MCF 10A (cell line): ENCODE results near the gene KLHL8. TPM values are rescaled to one million over a fixed set of nuclear protein-coding genes. Genes with fewer than 3 reads are reported as not detected.

Experiments
- BruUV-seq: library from RNA; stranded (reverse); fragments of 400-500 nt; replicated peaks from 2 replicates; lab custom pipeline; 2021; lab: Mats Ljungman, UMichigan
- CTCF ChIA-PET: fragments of 300-600 bp; sonication (Branson Sonifier 250); formaldehyde crosslinking; extraction: SDS; loops from one replicate; lab custom pipeline; 2021; ENCODE audit warnings: antibody characterized with exemption, inconsistent platforms; lab: Yijun Ruan, JAX
- POLR2A ChIA-PET: fragments of 300-600, 350-650 bp; sonication (Branson Sonifier 250); formaldehyde crosslinking; extraction: SDS; loops from one replicate; lab custom pipeline; 2020; ENCODE audit warnings: antibody characterized with exemption, inconsistent platforms; lab: Yijun Ruan, JAX
- DNase-seq: peaks from one replicate; pipeline ENCODE4 v3.0.0-alpha.2; 2018; ENCODE audit not compliant: unreplicated experiment
- H3K27ac Mint-ChIP-seq: one replicate; pipeline ENCODE4 v1.8.0; 2022; ENCODE audit warnings: mild to moderate bottlenecking, low read depth, mixed read lengths; ENCODE audit not compliant: unreplicated experiment
- H3K27me3 Mint-ChIP-seq: one replicate; pipeline ENCODE4 v1.8.0; 2022; ENCODE audit warnings: mixed read lengths; ENCODE audit not compliant: insufficient read depth, unreplicated experiment
- H3K36me3 Mint-ChIP-seq: one replicate; pipeline ENCODE4 v1.8.0; 2022; ENCODE audit warnings: mild to moderate bottlenecking, moderate library complexity, mixed read lengths; ENCODE audit not compliant: insufficient read depth, unreplicated experiment
- H3K4me1 Mint-ChIP-seq: one replicate; pipeline ENCODE4 v1.8.0; 2022; ENCODE audit warnings: mixed read lengths; ENCODE audit not compliant: insufficient read depth, unreplicated experiment
- H3K4me3 Mint-ChIP-seq: one replicate; pipeline ENCODE4 v1.8.0; 2022; ENCODE audit warnings: mild to moderate bottlenecking, moderate library complexity, mixed read lengths; ENCODE audit not compliant: unreplicated experiment
- H3K9me3 Mint-ChIP-seq: one replicate; pipeline ENCODE4 v1.8.0; 2022; ENCODE audit warnings: mixed read lengths; ENCODE audit not compliant: unreplicated experiment
- intact Hi-C: fragments of 100-400 bp; cut with micrococcal nuclease; formaldehyde crosslinking; loops from 2 replicates; pipeline ENCODE4 v1.14.1; 2022
- total RNA-seq: library from RNA; stranded (reverse); gene quantifications from 2 replicates; pipeline ENCODE4 v1.2.3, GENCODE V29; 2022
- TF ChIP-seq, protein P1 (sequence below): fragments of 200-600 bp; IDR thresholded peaks from one replicate; pipeline ENCODE4 v1.8.0; 2022; ENCODE audit warnings: antibody characterized with exemption, mild to moderate bottlenecking; ENCODE audit not compliant: unreplicated experiment

Gene KLHL8
- total RNA-seq, 1 experiment from 2014 or later: 14.9 TPM

DNA sequence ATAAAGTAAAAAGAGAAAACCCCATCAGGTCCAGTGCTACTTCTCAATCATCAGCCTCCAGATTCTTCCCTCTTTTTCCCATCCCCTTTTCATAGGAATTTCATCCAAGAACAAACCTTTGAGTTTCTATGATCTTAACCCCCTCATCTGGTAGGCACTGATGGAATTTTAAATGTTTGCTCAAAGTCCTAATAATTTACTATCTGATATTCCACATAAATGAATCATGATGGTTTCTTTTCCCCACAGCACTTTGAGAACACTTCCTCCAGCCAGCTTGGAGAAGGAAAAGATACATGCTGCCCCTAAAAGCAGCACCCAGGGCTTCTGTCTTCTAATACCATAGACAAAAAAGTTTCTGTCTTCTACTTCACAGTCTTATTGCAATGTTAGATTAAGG is 19.4 kb upstream of the KLHL8 start:
- intact Hi-C loops: loop anchor here (5.0 to 10.0 kb wide), 3 partner anchors 235 to 743 kb away; no protein-coding TSS in a partner anchor
- no TSS peak for BruUV-seq
- CTCF ChIA-PET: interaction anchor here (0.9 to 1.2 kb wide), 2 partner anchors 8 to 30 kb away, joined by 3 to 5 read pairs; no protein-coding TSS in a partner anchor

DNA sequence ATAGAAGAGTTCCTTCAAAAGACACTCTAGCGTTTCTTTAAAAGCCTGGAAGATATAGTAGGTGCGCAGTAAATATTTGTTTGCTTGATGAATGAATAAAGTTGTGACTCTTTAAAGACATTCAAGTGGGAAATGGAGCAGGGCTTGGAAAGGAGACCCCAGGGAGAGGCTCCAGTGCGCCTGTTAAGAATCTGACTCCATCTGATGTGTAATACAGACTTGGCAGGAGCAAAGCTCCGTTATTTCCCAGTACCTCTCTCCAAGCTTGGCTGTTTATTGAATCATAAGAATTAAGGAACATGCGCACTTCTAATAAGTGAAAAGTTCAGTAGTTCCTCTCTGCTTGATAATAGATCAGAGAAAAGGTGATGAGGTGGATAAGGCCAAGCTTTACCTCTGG is 18.8 kb upstream of the KLHL8 start:
- BruUV-seq: no TSS peak
- Mint-ChIP-seq H3K4me1 (no peaks in the 10 kb centered on the region), H3K36me3 (peaks cover 5% of the 10 kb centered on the region), H3K4me3 (no peak overlapping the region), H3K27ac (no peak overlapping the region), H3K9me3 (peaks cover 10% of the 10 kb centered on the region), H3K27me3 (no peaks in the 10 kb centered on the region)
- POLR2A ChIA-PET: no interaction called here
- DNase-seq: no peak
- intact Hi-C loops: loop anchor here (5.0 to 10.0 kb wide), 3 partner anchors 234 to 742 kb away; no protein-coding TSS in a partner anchor
- TF ChIP-seq, protein P1, sequence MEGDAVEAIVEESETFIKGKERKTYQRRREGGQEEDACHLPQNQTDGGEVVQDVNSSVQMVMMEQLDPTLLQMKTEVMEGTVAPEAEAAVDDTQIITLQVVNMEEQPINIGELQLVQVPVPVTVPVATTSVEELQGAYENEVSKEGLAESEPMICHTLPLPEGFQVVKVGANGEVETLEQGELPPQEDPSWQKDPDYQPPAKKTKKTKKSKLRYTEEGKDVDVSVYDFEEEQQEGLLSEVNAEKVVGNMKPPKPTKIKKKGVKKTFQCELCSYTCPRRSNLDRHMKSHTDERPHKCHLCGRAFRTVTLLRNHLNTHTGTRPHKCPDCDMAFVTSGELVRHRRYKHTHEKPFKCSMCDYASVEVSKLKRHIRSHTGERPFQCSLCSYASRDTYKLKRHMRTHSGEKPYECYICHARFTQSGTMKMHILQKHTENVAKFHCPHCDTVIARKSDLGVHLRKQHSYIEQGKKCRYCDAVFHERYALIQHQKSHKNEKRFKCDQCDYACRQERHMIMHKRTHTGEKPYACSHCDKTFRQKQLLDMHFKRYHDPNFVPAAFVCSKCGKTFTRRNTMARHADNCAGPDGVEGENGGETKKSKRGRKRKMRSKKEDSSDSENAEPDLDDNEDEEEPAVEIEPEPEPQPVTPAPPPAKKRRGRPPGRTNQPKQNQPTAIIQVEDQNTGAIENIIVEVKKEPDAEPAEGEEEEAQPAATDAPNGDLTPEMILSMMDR: no peak
- CTCF ChIA-PET: interaction anchor here (0.9 to 1.2 kb wide), 2 partner anchors 9 to 31 kb away, joined by 3 to 5 read pairs; no protein-coding TSS in a partner anchor

More for the DNA sequence above, 19.4 kb upstream of the KLHL8 start:
- no peaks in the 10 kb centered on the region for H3K27me3 Mint-ChIP-seq
- TF ChIP-seq, protein P1: no peak
- H3K9me3 Mint-ChIP-seq: peaks cover 16% of the 10 kb centered on the region
- no peak overlapping the region for H3K27ac Mint-ChIP-seq
- POLR2A ChIA-PET: interaction anchor here (1.4 to 1.6 kb wide), 2 partner anchors 84 to 305 kb away, joined by 3 to 4 read pairs; partner anchors contain the start of gene AFF1
- H3K4me3 Mint-ChIP-seq: no peak overlapping the region
- DNase-seq: no peak
- no peaks in the 10 kb centered on the region for H3K4me1 Mint-ChIP-seq
- H3K36me3 Mint-ChIP-seq: peaks cover 5% of the 10 kb centered on the region

DNA sequence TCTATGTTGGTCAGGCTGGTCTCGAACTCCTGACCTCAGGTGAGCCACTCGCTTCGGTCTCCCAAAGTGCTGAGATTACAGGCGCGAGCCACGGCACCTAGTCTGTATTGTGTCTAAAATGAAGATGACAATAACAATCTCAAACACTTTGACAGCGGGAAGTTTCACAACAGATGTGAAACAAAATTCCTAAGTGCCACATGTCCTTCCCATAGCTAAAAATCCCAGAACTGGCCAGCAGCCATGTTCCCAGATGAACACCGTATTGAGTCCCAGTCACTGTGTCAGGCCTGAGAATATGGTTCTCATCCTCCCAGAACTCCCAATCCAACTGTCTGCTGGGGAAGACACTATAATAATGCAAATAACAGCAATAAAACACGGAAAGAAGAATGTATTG is 16.4 kb upstream of the KLHL8 start:
- Mint-ChIP-seq H3K27me3 (no peaks in the 10 kb centered on the region), H3K4me1 (peaks cover 6% of the 10 kb centered on the region), H3K27ac (no peak overlapping the region), H3K9me3 (no peaks in the 10 kb centered on the region), H3K36me3 (no peaks in the 10 kb centered on the region), H3K4me3 (no peak overlapping the region)
- intact Hi-C loops: loop anchor here (5.0 to 10.0 kb wide), 3 partner anchors 232 to 740 kb away; no protein-coding TSS in a partner anchor
- CTCF ChIA-PET: interaction anchor here (0.6 to 5.2 kb wide), 8 partner anchors 11 to 738 kb away, joined by 3 to 76 read pairs (median 4); no protein-coding TSS in a partner anchor
- POLR2A ChIA-PET: interaction anchor here (0.6 to 2.8 kb wide), 5 partner anchors 14 to 262 kb away, joined by 3 to 15 read pairs (median 4); partner anchors contain the start of gene KLHL8
- no TSS peak for BruUV-seq
- TF ChIP-seq, protein P1: no peak
- DNase-seq: peak; percentile 25

DNA sequence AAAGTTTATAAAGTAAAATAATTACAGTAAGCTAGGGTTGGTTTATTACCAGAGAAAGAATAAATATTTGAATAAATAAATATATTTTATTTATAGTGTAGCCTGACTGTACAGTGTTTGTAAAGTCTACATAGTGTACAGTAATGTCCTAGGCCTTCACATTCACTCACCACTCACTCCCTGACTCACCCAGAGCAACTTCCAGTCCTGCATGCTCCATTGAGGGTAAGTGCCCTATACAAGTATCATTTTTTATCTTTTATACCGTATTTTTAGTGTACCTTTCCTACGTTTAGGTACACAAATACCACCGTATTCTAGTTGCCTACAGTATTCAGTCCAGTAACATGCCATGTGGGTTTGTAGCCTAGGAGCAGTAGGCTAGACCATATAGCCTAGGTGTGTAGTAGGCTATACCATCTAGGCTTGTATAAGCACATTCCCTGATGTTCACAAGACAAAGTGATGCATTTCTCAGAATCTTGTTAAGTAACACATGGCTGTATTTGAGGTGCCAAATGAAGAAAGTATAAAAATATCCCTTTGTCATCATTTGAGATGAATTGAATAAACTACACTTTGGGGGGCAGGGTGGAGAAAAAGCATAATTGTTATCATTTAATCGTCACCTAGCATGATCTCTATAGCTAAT is 14.7 kb upstream of the KLHL8 start:
- intact Hi-C loops: loop anchor here (1.0 to 10.0 kb wide), 5 partner anchors 84 to 738 kb away; no protein-coding TSS in a partner anchor
- H3K36me3 Mint-ChIP-seq: no peaks in the 10 kb centered on the region
- no peaks in the 10 kb centered on the region for H3K9me3 Mint-ChIP-seq
- no peaks in the 10 kb centered on the region for H3K27me3 Mint-ChIP-seq
- peaks cover 6% of the 10 kb centered on the region for H3K4me1 Mint-ChIP-seq
- DNase-seq: no peak
- TF ChIP-seq, protein P1: no peak
- peak overlapping the region; percentile 79 for H3K27ac Mint-ChIP-seq
- peak overlapping the region; percentile 74 for H3K4me3 Mint-ChIP-seq
- no TSS peak for BruUV-seq
- CTCF ChIA-PET: interaction anchor here (0.6 to 5.2 kb wide), 26 partner anchors 8 to 741 kb away, joined by 3 to 76 read pairs (median 4); no protein-coding TSS in a partner anchor
- POLR2A ChIA-PET: interaction anchor here (0.6 to 2.8 kb wide), 7 partner anchors 15 to 313 kb away, joined by 3 to 15 read pairs (median 4); partner anchors contain the start of genes AFF1 and KLHL8
